Liver (tissue), 9 donors: ENCODE results near the gene WWC2. TPM values are rescaled to one million over a fixed set of nuclear protein-coding genes. Genes with fewer than 3 reads are reported as not detected.

Experiments used
- DNase-seq: peaks from one replicate; pipeline ENCODE4 v3.0.0-alpha.2; 2017; ENCODE audit warnings: low spot score
- H3K27ac ChIP-seq, 2 donors: one replicate each; pipeline ENCODE4 v1.7.0; 2013; ENCODE audit warnings: inconsistent platforms in 2 of 2, low read length in 2 of 2, control low read depth in 1 of 2, low read depth in 1 of 2, mild to moderate bottlenecking in 1 of 2
- H3K27me3 ChIP-seq, 4 donors: one replicate each; pipeline versions ENCODE4 v1.6.1 to v1.7.0; 2013; ENCODE audit warnings: low read length in 3 of 4, inconsistent platforms in 1 of 4, mild to moderate bottlenecking in 1 of 4, moderate library complexity in 1 of 4; ENCODE audit not compliant: control insufficient read depth in 4 of 4, insufficient read depth in 4 of 4
- H3K36me3 ChIP-seq, 4 donors: one replicate each; pipeline versions ENCODE4 v1.6.1 to v1.7.0; 2013; ENCODE audit warnings: low read length in 3 of 4, mild to moderate bottlenecking in 3 of 4, low read depth in 1 of 4, moderate library complexity in 1 of 4; ENCODE audit not compliant: control insufficient read depth in 4 of 4, insufficient read depth in 3 of 4
- H3K4me1 ChIP-seq, 4 donors: one replicate each; pipeline versions ENCODE4 v1.6.1 to v1.7.0; 2013; ENCODE audit warnings: low read length in 3 of 4, mild to moderate bottlenecking in 3 of 4, moderate library complexity in 1 of 4; ENCODE audit not compliant: control insufficient read depth in 4 of 4, insufficient read depth in 4 of 4
- H3K4me3 ChIP-seq, 3 donors: one replicate each; pipeline versions ENCODE4 v1.6.1 to v1.7.0; 2013; ENCODE audit warnings: low read length in 3 of 3, control low read depth in 1 of 3, low read depth in 1 of 3, mild to moderate bottlenecking in 1 of 3
- H3K9ac ChIP-seq, 2 donors: one replicate each; pipeline ENCODE4 v1.7.0; 2013; ENCODE audit warnings: low read length in 2 of 2, mild to moderate bottlenecking in 2 of 2, moderate library complexity in 2 of 2, control low read depth in 1 of 2, low read depth in 1 of 2
- H3K9me3 ChIP-seq, 4 donors: one replicate each; pipeline versions ENCODE4 v1.6.1 to v1.7.0; 2013; ENCODE audit warnings: low read length in 3 of 4; ENCODE audit not compliant: control insufficient read depth in 4 of 4
- EGR1 ChIP-seq, 2 donors: IDR thresholded peaks; 2 replicates each; pipeline ENCODE4 v1.6.1; 2016 to 2018; ENCODE audit warnings: antibody characterized with exemption in 2 of 2, low read depth in 2 of 2
- FOXA1 ChIP-seq: IDR thresholded peaks from 2 replicates; pipeline ENCODE4 v1.6.1; 2016; ENCODE audit warnings: antibody characterized with exemption
- FOXA2 ChIP-seq: IDR thresholded peaks from 2 replicates; pipeline ENCODE4 v1.6.1; 2016; ENCODE audit warnings: antibody characterized with exemption
- GABPA ChIP-seq, 2 donors: IDR thresholded peaks in 1 of 2; conservative IDR thresholded peaks in 1 of 2; 2 replicates each; pipeline ENCODE4 v1.6.1; 2016; ENCODE audit warnings: antibody characterized with exemption in 2 of 2, mild to moderate bottlenecking in 1 of 2, moderate library complexity in 1 of 2
- HNF4A ChIP-seq, 2 donors: conservative IDR thresholded peaks; 2 replicates each; pipeline ENCODE4 v1.6.1; 2016; ENCODE audit warnings: antibody characterized with exemption in 2 of 2, mild to moderate bottlenecking in 2 of 2
- HNF4G ChIP-seq: IDR thresholded peaks from 2 replicates; pipeline ENCODE4 v1.6.1; 2016; ENCODE audit warnings: antibody characterized with exemption
- JUND ChIP-seq, 2 donors: IDR thresholded peaks; 2 replicates each; pipeline ENCODE4 v1.6.1; 2016; ENCODE audit warnings: antibody characterized with exemption in 2 of 2
- NR2F2 ChIP-seq: IDR thresholded peaks from 2 replicates; pipeline ENCODE4 v1.6.1; 2016; ENCODE audit warnings: antibody characterized with exemption
- RAD21 ChIP-seq, 2 donors: IDR thresholded peaks; 2 replicates each; pipeline ENCODE4 v1.6.1; 2016; ENCODE audit warnings: antibody characterized with exemption in 2 of 2, mild to moderate bottlenecking in 2 of 2
- RXRA ChIP-seq, 2 donors: IDR thresholded peaks; 2 replicates each; pipeline ENCODE4 v1.6.1; 2017 to 2018; ENCODE audit warnings: antibody characterized with exemption in 2 of 2, mild to moderate bottlenecking in 1 of 2
- SP1 ChIP-seq: IDR thresholded peaks from 2 replicates; pipeline ENCODE4 v1.6.1; 2018; ENCODE audit warnings: antibody characterized with exemption, mild to moderate bottlenecking
- TAF1 ChIP-seq: conservative IDR thresholded peaks from 2 replicates; pipeline ENCODE4 v1.6.1; 2016; ENCODE audit warnings: antibody characterized with exemption, mild to moderate bottlenecking
- YY1 ChIP-seq: IDR thresholded peaks from 2 replicates; pipeline ENCODE4 v1.6.1; 2016; ENCODE audit warnings: antibody characterized with exemption, mild to moderate bottlenecking
- WGBS: extraction: QIAGEN DNeasy Blood & Tissue Kit; methylation state at CpG from one replicate; pipeline ENCODE4 v1.1.7; 2013; 5-methylcytosine and 5-hydroxymethylcytosine counted together
- polyA plus RNA-seq, 2 donors: library from polyadenylated mRNA; stranded (reverse) in 1 of 2; unstranded in 1 of 2; fragments of 200-250 nt in 1 of 2; fragments of >200 nt in 1 of 2; fragmentation: Nextera tagmentation in 1 of 2; extraction: Ambion mirVana in 1 of 2; gene quantifications; one replicate each; pipeline versions ENCODE4 v1.2.1 to v1.2.3, GENCODE V29; 2013 to 2015
- total RNA-seq, 2 donors: library from RNA; depleted of rRNA; stranded (reverse); fragments of >200 nt; gene quantifications; one replicate each; pipeline ENCODE4 v1.2.3, GENCODE V29; 2014
- TF ChIP-seq, protein P1 (sequence below): IDR thresholded peaks from 2 replicates; pipeline ENCODE4 v1.6.1; 2016; ENCODE audit warnings: antibody characterized with exemption, mild to moderate bottlenecking
- TF ChIP-seq, protein P2 (sequence below): fragments of 150-350 bp; IDR thresholded peaks from 2 replicates; pipeline ENCODE4 v1.5.1; 2017; ENCODE audit warnings: improper control_type of control experiment, low read depth, low read length; ENCODE audit not compliant: missing input control
- TF ChIP-seq, protein P3 (sequence below): IDR thresholded peaks from 2 replicates; pipeline ENCODE4 v1.6.1; 2016; ENCODE audit warnings: antibody characterized with exemption
- TF ChIP-seq, protein P4 (sequence below): IDR thresholded peaks from 2 replicates; pipeline ENCODE4 v1.6.1; 2016; ENCODE audit warnings: antibody characterized with exemption
- donor health status: healthy.
- donor health status: healthy.
- donor health status: healthy.
- donor health status: healthy.
- donor health status: healthy.

The WWC2 gene
- total and polyA plus RNA-seq, 4 donors = 8.6 to 60.1 (median 13.3) TPM

DNA sequence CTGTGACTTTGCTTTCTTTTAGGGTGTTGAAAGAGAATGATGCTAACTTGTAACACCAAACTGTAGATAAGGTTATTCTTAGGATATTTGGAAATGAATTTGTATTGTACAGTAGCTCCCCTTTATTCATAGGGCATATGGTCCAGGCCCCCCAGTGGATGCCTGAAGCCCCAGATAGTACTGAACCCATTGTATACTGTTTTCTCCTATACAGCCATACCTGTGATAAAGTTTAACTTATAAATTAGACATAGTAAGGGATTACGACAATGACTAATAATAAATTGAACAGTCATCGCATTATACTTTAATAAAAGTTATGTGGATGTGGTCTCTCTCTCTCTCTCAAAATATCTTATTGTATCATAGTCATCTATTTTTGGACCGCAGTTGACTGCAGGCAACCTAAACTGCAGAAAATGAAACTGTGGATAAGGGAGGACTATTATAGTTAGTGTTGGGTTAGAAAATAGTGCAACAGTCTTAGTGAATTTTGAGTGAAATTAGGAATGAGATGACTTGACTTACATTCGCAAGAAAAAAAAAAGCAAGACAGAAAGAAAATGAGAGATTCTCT lies 115.9 kb downstream of the WWC2 start (continued):
- TF ChIP-seq, protein P1, sequence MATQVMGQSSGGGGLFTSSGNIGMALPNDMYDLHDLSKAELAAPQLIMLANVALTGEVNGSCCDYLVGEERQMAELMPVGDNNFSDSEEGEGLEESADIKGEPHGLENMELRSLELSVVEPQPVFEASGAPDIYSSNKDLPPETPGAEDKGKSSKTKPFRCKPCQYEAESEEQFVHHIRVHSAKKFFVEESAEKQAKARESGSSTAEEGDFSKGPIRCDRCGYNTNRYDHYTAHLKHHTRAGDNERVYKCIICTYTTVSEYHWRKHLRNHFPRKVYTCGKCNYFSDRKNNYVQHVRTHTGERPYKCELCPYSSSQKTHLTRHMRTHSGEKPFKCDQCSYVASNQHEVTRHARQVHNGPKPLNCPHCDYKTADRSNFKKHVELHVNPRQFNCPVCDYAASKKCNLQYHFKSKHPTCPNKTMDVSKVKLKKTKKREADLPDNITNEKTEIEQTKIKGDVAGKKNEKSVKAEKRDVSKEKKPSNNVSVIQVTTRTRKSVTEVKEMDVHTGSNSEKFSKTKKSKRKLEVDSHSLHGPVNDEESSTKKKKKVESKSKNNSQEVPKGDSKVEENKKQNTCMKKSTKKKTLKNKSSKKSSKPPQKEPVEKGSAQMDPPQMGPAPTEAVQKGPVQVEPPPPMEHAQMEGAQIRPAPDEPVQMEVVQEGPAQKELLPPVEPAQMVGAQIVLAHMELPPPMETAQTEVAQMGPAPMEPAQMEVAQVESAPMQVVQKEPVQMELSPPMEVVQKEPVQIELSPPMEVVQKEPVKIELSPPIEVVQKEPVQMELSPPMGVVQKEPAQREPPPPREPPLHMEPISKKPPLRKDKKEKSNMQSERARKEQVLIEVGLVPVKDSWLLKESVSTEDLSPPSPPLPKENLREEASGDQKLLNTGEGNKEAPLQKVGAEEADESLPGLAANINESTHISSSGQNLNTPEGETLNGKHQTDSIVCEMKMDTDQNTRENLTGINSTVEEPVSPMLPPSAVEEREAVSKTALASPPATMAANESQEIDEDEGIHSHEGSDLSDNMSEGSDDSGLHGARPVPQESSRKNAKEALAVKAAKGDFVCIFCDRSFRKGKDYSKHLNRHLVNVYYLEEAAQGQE = no peak

DNA sequence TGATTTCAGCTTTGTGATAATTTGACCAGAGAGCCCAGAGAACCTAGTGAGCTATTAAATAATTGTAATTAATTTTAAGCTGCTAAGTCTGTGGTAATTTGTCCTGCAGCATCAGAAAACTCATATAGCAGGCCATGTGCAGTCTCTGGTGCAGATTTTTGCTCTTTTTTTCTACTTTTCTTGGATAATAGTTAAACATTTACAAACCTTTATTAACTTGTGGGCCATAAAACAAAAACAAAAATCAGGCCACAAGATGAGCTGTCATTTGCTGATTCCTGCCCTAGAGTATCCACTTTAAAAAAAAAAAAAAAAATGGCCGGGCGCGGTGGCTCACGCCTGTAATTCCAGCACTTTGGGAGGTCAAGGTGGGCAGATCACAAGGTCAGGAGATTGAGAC lies 121.2 kb downstream of the WWC2 start:
- Histone ChIP-seq H3K9ac (no peak overlapping the region), H3K4me3 (no peak overlapping the region), H3K27me3 (no peaks in the 10 kb centered on the region), H3K4me1 (peaks cover 0 to 3% (median 0%) of the 10 kb centered on the region in 4 donors), H3K27ac (no peak overlapping the region), H3K9me3 (no peaks in the 10 kb centered on the region), H3K36me3 (peaks cover 0 to 2% (median 0%) of the 10 kb centered on the region in 4 donors)
- TF ChIP-seq, protein P2, sequence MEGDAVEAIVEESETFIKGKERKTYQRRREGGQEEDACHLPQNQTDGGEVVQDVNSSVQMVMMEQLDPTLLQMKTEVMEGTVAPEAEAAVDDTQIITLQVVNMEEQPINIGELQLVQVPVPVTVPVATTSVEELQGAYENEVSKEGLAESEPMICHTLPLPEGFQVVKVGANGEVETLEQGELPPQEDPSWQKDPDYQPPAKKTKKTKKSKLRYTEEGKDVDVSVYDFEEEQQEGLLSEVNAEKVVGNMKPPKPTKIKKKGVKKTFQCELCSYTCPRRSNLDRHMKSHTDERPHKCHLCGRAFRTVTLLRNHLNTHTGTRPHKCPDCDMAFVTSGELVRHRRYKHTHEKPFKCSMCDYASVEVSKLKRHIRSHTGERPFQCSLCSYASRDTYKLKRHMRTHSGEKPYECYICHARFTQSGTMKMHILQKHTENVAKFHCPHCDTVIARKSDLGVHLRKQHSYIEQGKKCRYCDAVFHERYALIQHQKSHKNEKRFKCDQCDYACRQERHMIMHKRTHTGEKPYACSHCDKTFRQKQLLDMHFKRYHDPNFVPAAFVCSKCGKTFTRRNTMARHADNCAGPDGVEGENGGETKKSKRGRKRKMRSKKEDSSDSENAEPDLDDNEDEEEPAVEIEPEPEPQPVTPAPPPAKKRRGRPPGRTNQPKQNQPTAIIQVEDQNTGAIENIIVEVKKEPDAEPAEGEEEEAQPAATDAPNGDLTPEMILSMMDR = no peak
- DNase-seq = no peak
- 99% methylated on average over 4 of the region's 4 CpGs for whole genome bisulfite sequencing

DNA sequence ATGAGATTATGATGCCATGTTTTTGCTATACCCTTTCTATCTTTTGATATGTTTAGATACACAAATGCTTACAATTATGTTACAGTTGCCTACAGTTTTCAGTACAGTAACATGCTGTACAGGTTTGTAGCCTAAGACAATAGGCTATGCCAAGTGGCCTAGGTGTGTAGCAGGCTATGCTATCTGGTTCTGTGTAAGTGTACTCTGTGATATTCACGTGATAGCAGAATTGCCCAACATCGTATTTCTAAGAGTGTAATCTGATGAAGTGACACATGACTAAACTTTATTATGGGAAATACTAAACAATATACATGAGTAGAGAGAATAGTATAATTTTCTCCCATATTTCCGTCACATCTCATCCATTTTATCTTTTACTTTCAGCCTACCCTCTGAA lies 124.0 kb downstream of the WWC2 start:
- no peak overlapping the region for H3K4me3 ChIP-seq
- DNase-seq = no peak
- peaks cover 0 to 2% (median under 1%) of the 10 kb centered on the region in 4 donors for H3K36me3 ChIP-seq
- H3K9ac ChIP-seq = no peak overlapping the region
- H3K4me1 ChIP-seq = peaks cover 0 to 3% (median 0%) of the 10 kb centered on the region in 4 donors
- no peak overlapping the region for H3K27ac ChIP-seq
- no peaks in the 10 kb centered on the region for H3K27me3 ChIP-seq
- no peaks in the 10 kb centered on the region for H3K9me3 ChIP-seq
- 52% methylated on average over 3 of the region's 3 CpGs for WGBS
- TF ChIP-seq SP1 = no peak
- TF ChIP-seq NR2F2 = no peak
- no peak for TF ChIP-seq TAF1
- TF ChIP-seq JUND (IDR thresholded peaks at IDR 0.05) = no peak
- TF ChIP-seq, protein P2 = no peak
- no peak for TF ChIP-seq HNF4G
- peak in 1 of 2 donors; percentile 48 for TF ChIP-seq RXRA (IDR thresholded peaks at IDR 0.05)
- no peak for TF ChIP-seq EGR1 (IDR thresholded peaks at IDR 0.05; ENCODE audit: low read depth in 2 of 2)
- no peak for TF ChIP-seq GABPA (IDR thresholded peaks at IDR 0.05 in 1 of 2, conservative IDR thresholded peaks at IDR 0.05 in 1 of 2)
- peak in 1 of 2 donors; percentile 50 for TF ChIP-seq HNF4A (conservative IDR thresholded peaks at IDR 0.05)
- TF ChIP-seq, protein P1 = no peak
- TF ChIP-seq FOXA2 = peak; percentile 52
- TF ChIP-seq, protein P3, sequence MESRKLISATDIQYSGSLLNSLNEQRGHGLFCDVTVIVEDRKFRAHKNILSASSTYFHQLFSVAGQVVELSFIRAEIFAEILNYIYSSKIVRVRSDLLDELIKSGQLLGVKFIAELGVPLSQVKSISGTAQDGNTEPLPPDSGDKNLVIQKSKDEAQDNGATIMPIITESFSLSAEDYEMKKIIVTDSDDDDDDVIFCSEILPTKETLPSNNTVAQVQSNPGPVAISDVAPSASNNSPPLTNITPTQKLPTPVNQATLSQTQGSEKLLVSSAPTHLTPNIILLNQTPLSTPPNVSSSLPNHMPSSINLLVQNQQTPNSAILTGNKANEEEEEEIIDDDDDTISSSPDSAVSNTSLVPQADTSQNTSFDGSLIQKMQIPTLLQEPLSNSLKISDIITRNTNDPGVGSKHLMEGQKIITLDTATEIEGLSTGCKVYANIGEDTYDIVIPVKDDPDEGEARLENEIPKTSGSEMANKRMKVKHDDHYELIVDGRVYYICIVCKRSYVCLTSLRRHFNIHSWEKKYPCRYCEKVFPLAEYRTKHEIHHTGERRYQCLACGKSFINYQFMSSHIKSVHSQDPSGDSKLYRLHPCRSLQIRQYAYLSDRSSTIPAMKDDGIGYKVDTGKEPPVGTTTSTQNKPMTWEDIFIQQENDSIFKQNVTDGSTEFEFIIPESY = no peak
- peak; percentile 11 to 16 for TF ChIP-seq RAD21 (IDR thresholded peaks at IDR 0.05)
- peak; percentile 19 for TF ChIP-seq FOXA1
- TF ChIP-seq, protein P4, sequence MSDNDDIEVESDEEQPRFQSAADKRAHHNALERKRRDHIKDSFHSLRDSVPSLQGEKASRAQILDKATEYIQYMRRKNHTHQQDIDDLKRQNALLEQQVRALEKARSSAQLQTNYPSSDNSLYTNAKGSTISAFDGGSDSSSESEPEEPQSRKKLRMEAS = peak; percentile 37
- TF ChIP-seq YY1 = peak; percentile 16
